Small intestine (tissue), 7 donors: Measurements from ENCODE around the gene ACSL4. TPM values are rescaled to one million over a fixed set of nuclear protein-coding genes. Genes with fewer than 3 reads are reported as not detected.

ENCODE experiments used
- DNase-seq, 2 donors: peaks; one replicate each; pipeline versions ENCODE4 v3.0.0 to v3.0.0-alpha.2; 2013
- FAIRE-seq: peaks from 2 replicates; lab custom pipeline; 2012; peaks lifted over from hg19 to GRCh38; lab: Jason Lieb, UNC
- H3K27ac ChIP-seq, 3 donors: one replicate each; pipeline ENCODE4 v1.5.1; 2013; ENCODE audit warnings: low read length in 2 of 3, mild to moderate bottlenecking in 2 of 3, control low read depth in 1 of 3, inconsistent platforms in 1 of 3, low read depth in 1 of 3, moderate library complexity in 1 of 3
- H3K27me3 ChIP-seq, 3 donors: one replicate each; pipeline ENCODE4 v1.6.1; 2013; ENCODE audit warnings: low read length in 3 of 3, inconsistent platforms in 1 of 3; ENCODE audit not compliant: control insufficient read depth in 3 of 3, insufficient read depth in 3 of 3
- H3K36me3 ChIP-seq, 3 donors: one replicate each; pipeline ENCODE4 v1.6.1; 2013; ENCODE audit warnings: low read length in 3 of 3, inconsistent platforms in 1 of 3, low read depth in 1 of 3, mild to moderate bottlenecking in 1 of 3, moderate library complexity in 1 of 3; ENCODE audit not compliant: control insufficient read depth in 3 of 3, insufficient read depth in 2 of 3
- H3K4me1 ChIP-seq, 3 donors: one replicate each; pipeline ENCODE4 v1.6.1; 2013; ENCODE audit warnings: low read length in 2 of 3, inconsistent platforms in 1 of 3, low read depth in 1 of 3, mild to moderate bottlenecking in 1 of 3, moderate library complexity in 1 of 3; ENCODE audit not compliant: control insufficient read depth in 3 of 3, insufficient read depth in 2 of 3
- H3K4me3 ChIP-seq, 3 donors: one replicate each; pipeline ENCODE4 v1.5.1; 2013; ENCODE audit warnings: low read length in 3 of 3, control low read depth in 1 of 3, inconsistent platforms in 1 of 3, low read depth in 1 of 3, mild to moderate bottlenecking in 1 of 3, moderate library complexity in 1 of 3
- H3K9me3 ChIP-seq, 2 donors: one replicate each; pipeline ENCODE4 v1.6.1; 2013; ENCODE audit warnings: low read depth in 1 of 2, low read length in 1 of 2; ENCODE audit not compliant: control insufficient read depth in 2 of 2, insufficient read depth in 1 of 2
- WGBS, 3 donors: extraction: QIAGEN DNeasy Blood & Tissue Kit; methylation state at CpG; one replicate each; pipeline ENCODE4 v1.1.7; 2013; 5-methylcytosine and 5-hydroxymethylcytosine counted together
- polyA plus RNA-seq, 4 donors: library from polyadenylated mRNA; stranded (reverse) in 3 of 4; unstranded in 1 of 4; fragments of 200-250 nt in 3 of 4; fragments of 120-200 nt in 1 of 4; gene quantifications; one replicate each; pipeline versions ENCODE4 v1.2.1 to v1.2.3, GENCODE V29; 2013
- donor health status: healthy with polysubstance abuse.
- donor health status: control.
- donor health status: control.
- donor health status: Bipolar disorder and iron deficiency.
- donor health status: healthy.

ACSL4 gene
- polyA plus RNA-seq, 4 donors, result 6.2 to 19.2 (median 7.7) TPM

GRCh38 chrX:109601486-109601885 is 131.6 kb downstream of the ACSL4 start:
- DNase-seq (no peak), FAIRE-seq (no peak)
- no peak overlapping the region for H3K4me3 ChIP-seq
- no peaks in the 10 kb centered on the region for H3K36me3 ChIP-seq
- no peaks in the 10 kb centered on the region for H3K9me3 ChIP-seq
- 52 to 59% (median 59%) methylated on average over 5 of the region's 5 CpGs for WGBS, 3 donors
- H3K27ac ChIP-seq, result no peak overlapping the region
- H3K4me1 ChIP-seq, result no peaks in the 10 kb centered on the region
- H3K27me3 ChIP-seq, result peaks cover 0 to 6% (median 0%) of the 10 kb centered on the region in 3 donors

- Histone ChIP-seq H3K9me3 (no peaks in the 10 kb centered on the region), H3K4me3 (no peak overlapping the region), H3K27me3 (peaks cover 0 to 6% (median 0%) of the 10 kb centered on the region in 3 donors), H3K4me1 (no peaks in the 10 kb centered on the region), H3K27ac (no peak overlapping the region), H3K36me3 (no peaks in the 10 kb centered on the region)
- 16 to 42% (median 38%) methylated on average over 16 of the region's 16 CpGs for WGBS, 3 donors
- DNase-seq (no peak), FAIRE-seq (no peak)
Measured at GRCh38 chrX:109600237-109600651, 132.8 kb downstream of the ACSL4 start.

- H3K27me3 ChIP-seq, result peaks cover 0 to 6% (median 0%) of the 10 kb centered on the region in 3 donors
- H3K36me3 ChIP-seq, result no peaks in the 10 kb centered on the region
- no peak overlapping the region for H3K4me3 ChIP-seq
- no peak for FAIRE-seq
- DNase-seq, result no peak
- no peaks in the 10 kb centered on the region for H3K4me1 ChIP-seq
- no peak overlapping the region for H3K27ac ChIP-seq
- no peaks in the 10 kb centered on the region for H3K9me3 ChIP-seq
- WGBS, 3 donors, result 71 to 87% (median 79%) methylated on average over 3 of the region's 3 CpGs
Measured at GRCh38 chrX:109596015-109596414, 137.0 kb downstream of the ACSL4 start.

Other genes with a start within 250 kb of the ACSL4 start
- 10 to 100 TPM in 1 of 4 donors, 1 to 10 TPM in 3; 6.8 to 11.8 (median 7.3) TPM for gene NXT2, start 196.4 kb downstream of the ACSL4 start, polyA plus RNA-seq
- 1 to 10 TPM in 1 of 4 donors, under 1 TPM in 1, not detected in 2; 0.03 to 1.5 TPM for gene KCNE5, start 108.1 kb downstream of the ACSL4 start, polyA plus RNA-seq